ENCODE data around the gene CHIT1. TPM values are rescaled to one million over a fixed set of nuclear protein-coding genes. Genes with fewer than 3 reads are reported as not detected.

The CHIT1 gene
- total and polyA plus RNA-seq, 2 of the 13 experiments (the other 11 are each of a cell fraction or from before 2014, with no cell fraction given), result not detected

DNA sequence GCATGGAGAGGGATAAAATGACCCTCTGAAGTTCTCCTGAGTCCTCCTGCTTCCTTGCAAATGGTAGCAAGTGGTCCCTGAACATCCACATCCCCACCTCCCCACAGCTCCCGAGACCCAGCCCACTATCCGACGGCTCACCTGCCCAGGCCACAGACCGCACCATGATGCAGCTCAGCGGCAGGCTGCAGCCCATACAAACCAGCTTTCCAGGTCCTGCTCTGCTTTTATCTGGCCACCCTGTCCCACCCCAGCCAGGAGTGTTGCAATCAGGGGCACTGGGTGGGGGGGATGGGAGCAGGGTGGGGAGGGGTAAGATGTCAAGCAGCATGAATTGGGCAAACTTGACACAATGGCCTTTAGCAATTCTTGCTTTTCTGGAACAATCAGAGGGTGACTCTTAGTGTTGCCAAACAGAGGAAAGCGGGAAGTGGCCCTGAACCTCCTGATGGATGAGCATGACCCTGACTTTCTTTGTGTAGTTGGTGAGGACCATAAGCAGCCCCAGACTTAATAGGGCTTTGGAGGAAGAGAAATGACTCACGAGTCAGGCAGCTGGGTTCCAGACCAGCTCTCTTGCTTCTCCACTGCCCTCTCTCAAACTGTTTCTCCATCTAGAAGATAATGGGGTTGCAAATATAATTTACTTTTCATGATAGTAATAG lies at the start of gene CHIT1 (continued):
- TF ChIP-seq, protein P1, sequence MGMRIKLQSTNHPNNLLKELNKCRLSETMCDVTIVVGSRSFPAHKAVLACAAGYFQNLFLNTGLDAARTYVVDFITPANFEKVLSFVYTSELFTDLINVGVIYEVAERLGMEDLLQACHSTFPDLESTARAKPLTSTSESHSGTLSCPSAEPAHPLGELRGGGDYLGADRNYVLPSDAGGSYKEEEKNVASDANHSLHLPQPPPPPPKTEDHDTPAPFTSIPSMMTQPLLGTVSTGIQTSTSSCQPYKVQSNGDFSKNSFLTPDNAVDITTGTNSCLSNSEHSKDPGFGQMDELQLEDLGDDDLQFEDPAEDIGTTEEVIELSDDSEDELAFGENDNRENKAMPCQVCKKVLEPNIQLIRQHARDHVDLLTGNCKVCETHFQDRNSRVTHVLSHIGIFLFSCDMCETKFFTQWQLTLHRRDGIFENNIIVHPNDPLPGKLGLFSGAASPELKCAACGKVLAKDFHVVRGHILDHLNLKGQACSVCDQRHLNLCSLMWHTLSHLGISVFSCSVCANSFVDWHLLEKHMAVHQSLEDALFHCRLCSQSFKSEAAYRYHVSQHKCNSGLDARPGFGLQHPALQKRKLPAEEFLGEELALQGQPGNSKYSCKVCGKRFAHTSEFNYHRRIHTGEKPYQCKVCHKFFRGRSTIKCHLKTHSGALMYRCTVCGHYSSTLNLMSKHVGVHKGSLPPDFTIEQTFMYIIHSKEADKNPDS (CRISPR knock-in tag; IDR thresholded peaks at IDR 0.05), result no peak
- no peak for TF ChIP-seq ZSCAN31 (CRISPR knock-in tag; IDR thresholded peaks at IDR 0.05; ENCODE audit: low read depth)

DNA sequence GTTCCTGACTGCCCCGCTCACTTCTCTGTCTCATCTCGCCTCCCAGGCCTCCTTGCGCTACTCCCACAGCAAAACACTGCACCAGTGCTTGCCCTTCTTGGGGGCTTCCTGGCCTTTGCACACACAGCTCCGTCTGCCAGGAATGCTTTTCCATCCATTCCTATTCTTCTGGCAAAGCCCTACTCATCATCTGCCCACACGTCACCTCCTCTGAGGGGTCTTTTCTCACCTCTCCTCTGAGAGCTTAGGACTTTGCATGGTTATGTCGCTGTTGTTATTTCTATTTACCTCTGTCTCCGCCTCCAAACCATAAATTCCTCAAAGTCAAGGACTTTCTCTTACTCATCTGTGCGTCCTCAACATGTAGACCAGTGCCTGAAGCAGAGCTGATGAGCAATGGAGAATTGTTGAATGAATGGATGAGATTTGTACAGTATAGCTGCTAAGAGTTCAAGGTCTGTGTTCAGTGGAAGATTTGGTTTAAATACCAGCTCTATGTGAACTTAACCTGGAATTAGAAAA lies 49.5 kb upstream of the CHIT1 start:
- DNase-seq (ENCODE audit: low spot score) (no peak), FAIRE-seq (no peak), ATAC-seq (no peak)
- H3K79me2 ChIP-seq (ENCODE audit: insufficient read depth, low read length), result no peaks in the 10 kb centered on the region
- H3K4me3 ChIP-seq (replicated peaks in 1 of 3; ENCODE audit: insufficient read depth in 1 of 3, low read depth in 2 of 3, low read length in 3 of 3), result no peak overlapping the region
- H3K27me3 ChIP-seq (ENCODE audit: control insufficient read depth in 1 of 2, insufficient read depth in 2 of 2, low read length in 2 of 2), result peaks cover 0 to 35% of the 10 kb centered on the region in 2 experiments; a peak in 3 of 5 replicates
- in situ Hi-C loops (cut with HindIII; ENCODE audit: extremely low pct_ligation_motif_present, low pct_unique_long_range_greater_than_20kb) (loop anchor here (10.0 kb wide), 1 partner anchor 206 kb away; no protein-coding TSS in a partner anchor), intact Hi-C loops (cut with micrococcal nuclease; ENCODE audit: unreplicated experiment) (no loop called here)
- no peak overlapping the region for H3K27ac ChIP-seq (ENCODE audit: extremely low read length, insufficient read depth, low read length)
- H4K20me1 ChIP-seq (ENCODE audit: insufficient read depth, low read length), result no peaks in the 10 kb centered on the region
- no peak overlapping the region for H3K9ac ChIP-seq (ENCODE audit: insufficient read depth, low read depth, low read length)
- POLR2A ChIA-PET, result no interaction called here
- H3K4me2 ChIP-seq (ENCODE audit: low read depth, low read length), result no peak overlapping the region
- CTCF ChIA-PET (ENCODE audit: low intra/inter-chr PET ratio, low total read pairs), result no interaction called here
- no TSS peak for BruUV-seq (replicated peaks)
- H3K4me1 ChIP-seq (ENCODE audit: insufficient read depth, low read length), result peaks cover 26% of the 10 kb centered on the region
- no peaks in the 10 kb centered on the region for H3K9me3 ChIP-seq (ENCODE audit: low read length)
- TF ChIP-seq, protein P2, sequence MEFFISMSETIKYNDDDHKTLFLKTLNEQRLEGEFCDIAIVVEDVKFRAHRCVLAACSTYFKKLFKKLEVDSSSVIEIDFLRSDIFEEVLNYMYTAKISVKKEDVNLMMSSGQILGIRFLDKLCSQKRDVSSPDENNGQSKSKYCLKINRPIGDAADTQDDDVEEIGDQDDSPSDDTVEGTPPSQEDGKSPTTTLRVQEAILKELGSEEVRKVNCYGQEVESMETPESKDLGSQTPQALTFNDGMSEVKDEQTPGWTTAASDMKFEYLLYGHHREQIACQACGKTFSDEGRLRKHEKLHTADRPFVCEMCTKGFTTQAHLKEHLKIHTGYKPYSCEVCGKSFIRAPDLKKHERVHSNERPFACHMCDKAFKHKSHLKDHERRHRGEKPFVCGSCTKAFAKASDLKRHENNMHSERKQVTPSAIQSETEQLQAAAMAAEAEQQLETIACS (CRISPR knock-in tag; IDR thresholded peaks at IDR 0.05), result no peak
- TF ChIP-seq ZNF329 (CRISPR knock-in tag; IDR thresholded peaks at IDR 0.05; ENCODE audit: low read depth) (no peak), NFIB (CRISPR knock-in tag; IDR thresholded peaks at IDR 0.05; ENCODE audit: borderline replicate concordance) (no peak), NR2F2 (IDR thresholded peaks at IDR 0.05; ENCODE audit: borderline replicate concordance, low read depth) (no peak), LCORL (IDR thresholded peaks at IDR 0.05) (no peak), LCORL (CRISPR knock-in tag; IDR thresholded peaks at IDR 0.05) (no peak), ZNF75D (CRISPR knock-in tag; IDR thresholded peaks at IDR 0.05; ENCODE audit: borderline replicate concordance) (no peak), RFXANK (CRISPR knock-in tag; IDR thresholded peaks at IDR 0.05) (no peak), ZNF598 (CRISPR knock-in tag; IDR thresholded peaks at IDR 0.05; ENCODE audit: borderline replicate concordance) (no peak), ZNF510 (CRISPR knock-in tag; IDR thresholded peaks at IDR 0.05; ENCODE audit: low read depth) (no peak), ATF7 (IDR thresholded peaks at IDR 0.05) (no peak), ATF7 (CRISPR knock-in tag; IDR thresholded peaks at IDR 0.05) (no peak)
- TF ChIP-seq, protein P3, sequence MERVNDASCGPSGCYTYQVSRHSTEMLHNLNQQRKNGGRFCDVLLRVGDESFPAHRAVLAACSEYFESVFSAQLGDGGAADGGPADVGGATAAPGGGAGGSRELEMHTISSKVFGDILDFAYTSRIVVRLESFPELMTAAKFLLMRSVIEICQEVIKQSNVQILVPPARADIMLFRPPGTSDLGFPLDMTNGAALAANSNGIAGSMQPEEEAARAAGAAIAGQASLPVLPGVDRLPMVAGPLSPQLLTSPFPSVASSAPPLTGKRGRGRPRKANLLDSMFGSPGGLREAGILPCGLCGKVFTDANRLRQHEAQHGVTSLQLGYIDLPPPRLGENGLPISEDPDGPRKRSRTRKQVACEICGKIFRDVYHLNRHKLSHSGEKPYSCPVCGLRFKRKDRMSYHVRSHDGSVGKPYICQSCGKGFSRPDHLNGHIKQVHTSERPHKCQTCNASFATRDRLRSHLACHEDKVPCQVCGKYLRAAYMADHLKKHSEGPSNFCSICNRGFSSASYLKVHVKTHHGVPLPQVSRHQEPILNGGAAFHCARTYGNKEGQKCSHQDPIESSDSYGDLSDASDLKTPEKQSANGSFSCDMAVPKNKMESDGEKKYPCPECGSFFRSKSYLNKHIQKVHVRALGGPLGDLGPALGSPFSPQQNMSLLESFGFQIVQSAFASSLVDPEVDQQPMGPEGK (CRISPR knock-in tag; IDR thresholded peaks at IDR 0.05), result no peak
- TF ChIP-seq, protein P4, sequence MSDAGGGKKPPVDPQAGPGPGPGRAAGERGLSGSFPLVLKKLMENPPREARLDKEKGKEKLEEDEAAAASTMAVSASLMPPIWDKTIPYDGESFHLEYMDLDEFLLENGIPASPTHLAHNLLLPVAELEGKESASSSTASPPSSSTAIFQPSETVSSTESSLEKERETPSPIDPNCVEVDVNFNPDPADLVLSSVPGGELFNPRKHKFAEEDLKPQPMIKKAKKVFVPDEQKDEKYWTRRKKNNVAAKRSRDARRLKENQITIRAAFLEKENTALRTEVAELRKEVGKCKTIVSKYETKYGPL (CRISPR knock-in tag; IDR thresholded peaks at IDR 0.05), result no peak
- H3K36me3 ChIP-seq (replicated peaks in 1 of 2; ENCODE audit: control insufficient read depth in 1 of 2, insufficient read depth in 2 of 2, low read length in 2 of 2), result no peaks in the 10 kb centered on the region
- WGBS (ENCODE audit: low lambda C conversion rate), result 19% methylated on average over 8 of the region's 8 CpGs
- no peak overlapping the region for H2AFZ ChIP-seq (ENCODE audit: low read length)

Data from HepG2 (cell line).